NCI-H187 treated with DMSO at 0.1 percent for 48 hours (cell line): ENCODE data around the gene UBR1.
"Not testable (repeated sequence)": the region's sequence is repeated elsewhere in the genome, so short reads cannot be mapped to it uniquely, and the experiment has no call there.

Experiments used
- DNase-seq: peaks from one replicate; lab custom pipeline; 2025; lab: John Stamatoyannopoulos, UW

Gene UBR1

DNA sequence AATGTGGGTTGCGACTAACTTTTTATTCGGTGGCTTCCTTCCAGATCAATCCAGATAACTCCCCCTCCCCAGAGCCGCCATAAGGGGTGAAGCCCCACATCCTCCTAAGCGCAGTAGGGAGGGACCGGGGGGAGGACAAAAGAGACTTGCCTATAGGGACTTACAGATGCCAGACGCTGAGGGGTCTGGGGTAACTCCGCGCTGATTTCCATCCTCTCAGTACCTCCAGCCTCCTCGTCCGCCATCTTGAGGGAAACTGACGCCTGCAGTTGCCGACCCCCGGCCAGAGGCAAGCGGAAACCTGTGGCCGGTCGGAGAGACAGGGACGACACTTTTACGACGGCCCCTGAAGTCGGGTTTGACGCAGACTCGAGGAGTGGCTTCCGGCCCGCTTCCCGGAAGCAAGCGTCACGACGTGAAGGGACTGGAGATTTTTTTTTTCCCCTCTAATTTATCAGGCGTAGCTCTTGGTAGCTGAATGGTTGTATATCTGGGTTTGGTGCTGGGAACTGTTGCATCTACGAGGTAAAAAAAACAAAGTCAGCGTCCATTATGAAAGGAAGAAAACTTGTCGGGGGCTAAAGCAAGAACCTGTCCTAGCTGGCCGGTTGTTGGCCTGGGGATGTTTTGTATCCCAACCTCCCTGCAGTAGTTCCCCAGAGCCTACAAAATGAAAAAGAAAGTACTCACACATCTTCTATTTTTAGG lies at the start of gene UBR1:
TSS of gene UBR1 (minus strand) at position 261 of the 708 bp plus-strand sequence. CDS start at position 245, 16 bp downstream.
- peak; percentile 34 for DNase-seq

DNA sequence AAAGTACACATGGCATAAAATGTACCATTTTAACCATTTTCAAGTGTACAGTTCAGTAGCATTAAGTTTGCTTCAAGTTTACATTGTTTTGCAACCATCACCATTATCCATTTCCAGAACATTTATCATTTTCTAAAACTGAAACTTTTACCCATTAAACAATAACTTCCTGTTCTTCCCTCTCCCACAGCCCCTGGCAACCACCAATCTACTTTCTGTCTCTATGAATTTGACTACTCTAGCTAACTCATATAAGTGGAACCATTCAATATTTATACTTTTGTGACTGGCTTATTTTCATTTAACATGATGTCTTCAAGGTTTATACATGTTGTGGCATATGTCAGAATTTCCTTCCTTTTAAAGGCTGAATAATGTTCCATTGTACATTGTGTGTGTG lies 47.4 kb upstream of the UBR1 start:
- DNase-seq = no peak

DNA sequence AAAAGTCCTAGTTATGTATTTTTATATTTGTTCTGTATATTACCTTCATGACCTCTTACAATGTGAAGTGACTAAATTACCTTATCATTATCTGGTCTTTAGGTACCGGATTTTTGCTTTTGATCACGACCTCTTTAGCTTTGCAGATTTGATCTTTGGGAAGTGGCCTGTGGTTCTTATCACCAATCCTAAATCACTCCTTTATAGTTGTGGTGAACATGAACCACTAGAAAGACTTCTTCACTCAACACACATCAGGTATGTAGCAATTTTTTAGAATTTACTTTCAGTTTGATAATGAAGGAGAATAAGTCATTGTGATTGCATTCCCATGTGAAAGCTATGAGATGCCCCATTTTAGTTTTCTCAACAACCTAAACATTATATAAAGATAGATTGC lies 45.9 kb upstream of the UBR1 start:
- no peak for DNase-seq

GRCh38 chr15:43150191-43150929 lies 44.5 kb upstream of the UBR1 start:
- DNase-seq = no peak

GRCh38 chr15:43146184-43146583 lies 40.3 kb upstream of the UBR1 start:
- no peak for DNase-seq

- no peak for DNase-seq
These were observed 38.7 kb upstream of the UBR1 start for GRCh38 chr15:43144512-43144911.

- DNase-seq = no peak
These were observed 37.5 kb upstream of the UBR1 start for GRCh38 chr15:43143203-43143941.

DNA sequence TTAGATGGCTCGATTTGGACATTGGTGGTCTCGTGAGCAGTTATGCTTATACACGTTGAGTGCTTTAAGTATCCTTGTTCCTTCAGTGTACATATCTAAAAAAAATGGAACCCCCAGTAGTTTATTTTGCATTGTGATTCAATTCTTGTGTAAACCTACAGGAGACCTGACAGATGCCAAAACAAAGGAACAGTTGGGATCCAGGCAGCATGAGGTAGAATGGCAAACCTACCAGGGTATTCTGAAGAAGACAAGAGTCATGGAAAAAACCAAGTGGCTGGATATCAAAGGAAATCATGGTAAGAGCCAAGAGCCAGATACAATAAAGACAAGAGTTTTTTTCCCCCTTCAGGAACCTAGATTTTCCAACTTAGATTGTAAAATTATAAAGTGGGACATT lies 29.5 kb upstream of the UBR1 start:
- no peak for DNase-seq

DNA sequence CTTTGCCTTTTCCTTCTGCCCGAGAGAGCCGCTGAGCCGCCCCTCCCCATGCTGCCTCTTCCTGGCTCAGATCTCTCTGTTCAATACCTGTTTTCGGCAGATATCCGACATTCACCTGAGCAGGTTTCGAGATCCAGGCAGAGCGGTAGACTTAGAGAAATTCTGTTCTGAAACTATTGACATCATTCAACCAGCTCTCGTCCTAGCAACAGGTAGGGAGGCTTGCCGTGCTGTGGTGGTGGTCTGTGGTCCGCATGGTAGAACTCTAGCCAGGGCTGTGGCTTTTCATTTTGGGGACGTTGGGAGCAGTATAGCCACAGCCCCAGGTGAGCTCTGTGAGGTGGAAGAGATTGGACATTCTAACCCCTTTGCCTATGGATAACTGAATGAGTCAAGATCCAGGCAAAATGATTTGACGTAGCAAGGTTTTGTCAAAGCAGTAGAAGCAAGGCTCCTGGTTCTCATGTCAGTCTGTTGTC lies 28.4 kb upstream of the UBR1 start:
- DNase-seq = no peak

DNA sequence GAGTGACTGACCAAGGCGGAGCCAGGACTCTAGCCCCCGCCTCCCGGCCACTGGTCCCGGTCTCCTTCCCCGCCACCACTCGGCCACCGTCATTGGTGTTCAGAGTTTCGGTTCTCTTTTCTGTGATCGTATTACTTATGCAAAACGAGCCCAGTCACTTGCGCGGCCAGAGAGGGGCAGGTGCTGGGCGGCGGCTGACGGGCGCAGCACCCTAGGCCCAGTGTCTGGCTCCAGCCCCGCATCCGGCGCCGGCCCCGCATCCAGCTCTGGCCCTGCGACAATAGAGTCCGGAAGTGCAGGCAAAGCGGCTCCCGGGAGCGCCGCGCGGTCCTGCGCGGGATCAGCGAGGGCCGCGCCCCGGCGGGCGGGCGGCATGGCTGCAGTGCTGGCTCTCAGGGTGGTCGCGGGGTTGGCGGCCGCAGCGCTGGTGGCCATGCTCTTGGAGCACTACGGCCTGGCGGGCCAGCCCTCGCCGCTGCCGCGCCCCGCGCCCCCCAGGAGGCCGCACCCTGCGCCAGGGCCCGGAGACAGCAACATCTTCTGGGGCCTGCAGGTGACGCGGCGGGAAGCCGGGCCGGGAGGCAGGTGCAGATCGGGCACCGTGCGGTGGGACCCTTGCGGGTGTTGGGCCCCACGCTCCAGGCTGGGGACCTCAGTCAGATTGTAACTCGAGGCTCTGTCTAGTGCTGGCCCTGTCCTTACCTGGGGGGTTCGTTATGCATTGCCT lies 27.8 kb upstream of the UBR1 start, which contains the start of gene TMEM62:
TSS of gene TMEM62 (plus strand) at position 157 of the 727 bp plus-strand sequence. CDS start at position 374, 217 bp downstream.
- DNase-seq = no peak

- DNase-seq = no peak
These were observed 27.1 kb upstream of the UBR1 start for GRCh38 chr15:43132830-43133429.

DNA sequence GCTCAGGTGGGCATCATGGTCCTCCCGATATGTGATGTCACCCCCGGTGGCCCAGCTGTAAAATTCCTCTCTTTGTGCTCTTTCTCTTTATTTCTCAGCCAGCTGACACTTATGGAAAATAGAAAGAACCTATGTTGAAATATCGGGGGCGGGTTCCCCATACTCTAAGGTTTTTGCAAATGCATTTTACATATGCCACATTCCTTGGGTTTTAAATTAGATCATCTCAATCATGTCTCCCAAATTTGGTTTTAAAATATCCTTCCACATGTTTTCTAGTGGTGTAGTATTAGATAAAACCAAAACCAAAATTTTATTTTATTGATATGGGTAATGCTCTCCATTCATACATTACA lies 23.1 kb upstream of the UBR1 start:
- no peak for DNase-seq

DNA sequence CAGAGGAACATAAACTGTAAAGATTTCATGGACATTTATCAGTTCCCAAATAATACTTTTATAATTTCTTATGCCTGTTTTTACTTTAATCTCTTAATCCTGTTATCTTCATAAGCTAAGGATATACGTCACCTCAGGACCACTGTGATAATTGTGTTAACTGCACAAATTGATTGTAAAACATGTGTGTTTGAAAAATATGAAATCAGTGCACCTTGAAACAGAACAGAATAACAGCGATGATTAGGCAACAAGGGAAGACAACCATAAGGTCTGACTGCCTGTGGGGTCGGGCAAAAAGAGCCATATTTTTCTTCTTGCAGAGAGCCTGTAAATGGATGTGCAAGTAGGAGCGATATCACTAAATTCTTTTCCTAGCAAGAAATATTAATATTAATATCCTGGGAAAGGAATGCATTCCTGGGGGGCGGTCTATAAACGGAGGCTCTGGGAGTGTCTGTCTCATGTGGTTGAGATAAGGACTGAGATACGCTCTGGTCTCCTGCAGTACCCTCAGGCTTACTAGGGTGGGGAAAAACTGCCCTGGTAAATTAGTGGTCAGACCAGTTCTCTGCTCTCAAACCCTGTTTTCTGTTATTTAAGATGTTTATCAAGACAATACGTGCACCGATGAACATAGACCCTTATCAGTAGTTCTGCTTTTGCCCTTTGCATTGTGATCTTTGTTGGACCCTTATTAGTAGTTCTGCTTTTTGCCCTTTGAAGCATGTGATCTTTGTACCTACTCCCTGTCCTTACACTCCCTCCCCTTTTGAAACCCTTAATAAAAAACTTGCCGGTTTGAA lies 22.5 kb upstream of the UBR1 start:
- not testable (repeated sequence) for DNase-seq

- no peak for DNase-seq
These were observed 21.9 kb upstream of the UBR1 start for GRCh38 chr15:43127752-43128151.

DNA sequence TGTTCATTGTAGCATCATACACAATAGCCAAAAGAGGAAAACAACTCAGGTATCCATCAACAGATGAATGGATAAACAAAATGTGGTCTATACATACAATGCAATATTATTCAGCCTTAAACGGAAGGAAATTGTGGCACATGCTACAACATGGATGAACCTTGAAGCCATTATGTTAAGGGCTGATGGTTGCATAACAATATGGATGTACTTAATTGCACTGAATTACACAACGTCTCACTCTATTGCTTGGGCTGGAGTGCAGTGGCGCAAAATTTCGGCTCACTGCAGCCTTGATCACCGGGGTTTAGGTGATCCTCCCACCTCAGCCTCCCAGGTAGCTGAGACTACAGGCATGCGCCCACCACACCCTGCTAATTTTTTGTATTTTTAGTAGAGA lies 20.5 kb upstream of the UBR1 start:
- no peak for DNase-seq

DNA sequence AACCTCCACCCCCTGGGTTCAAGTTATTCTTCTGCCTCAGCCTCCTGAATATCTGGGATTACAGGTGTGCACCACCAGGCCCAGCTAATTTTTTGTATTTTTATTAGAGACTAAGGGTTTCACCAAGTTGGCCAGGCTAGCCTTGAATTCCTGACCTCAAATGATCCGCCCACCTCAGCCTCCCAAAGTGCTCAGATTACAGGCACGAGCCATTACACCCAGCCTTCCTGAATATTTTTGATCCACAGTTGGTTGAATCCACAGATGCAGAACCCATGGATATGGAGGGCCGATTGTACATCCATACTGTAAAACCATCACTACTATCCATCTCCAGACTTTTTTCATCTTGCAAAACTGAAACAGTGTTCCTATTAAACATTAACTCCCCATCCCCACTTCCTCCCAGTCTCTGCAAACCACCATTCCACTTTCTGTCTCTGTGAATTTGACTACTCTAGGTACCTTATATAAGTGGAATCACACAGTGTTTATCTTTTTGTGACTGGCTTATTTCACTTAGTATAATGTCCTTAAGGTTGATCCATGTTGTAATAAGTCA lies 19.3 kb upstream of the UBR1 start:
- DNase-seq = no peak

DNA sequence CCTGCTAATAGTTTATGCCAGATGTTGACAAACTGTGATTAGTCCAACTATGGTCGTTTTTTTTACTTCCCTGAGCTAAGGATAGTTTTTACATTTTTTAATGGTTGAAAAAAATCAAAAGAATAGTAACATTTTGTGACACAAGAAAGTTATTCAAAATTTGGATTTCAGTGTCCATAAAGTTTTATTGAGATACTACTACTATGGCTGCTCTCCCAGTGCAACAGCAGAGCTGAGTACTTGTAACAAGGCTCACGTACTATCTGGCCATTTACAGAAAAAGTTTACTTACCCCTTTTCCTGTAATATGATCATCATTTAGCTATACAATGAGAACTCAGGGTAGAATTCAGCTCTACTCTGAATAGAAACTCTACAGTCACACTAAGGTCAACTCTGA lies 16.0 kb upstream of the UBR1 start:
- no peak for DNase-seq

DNA sequence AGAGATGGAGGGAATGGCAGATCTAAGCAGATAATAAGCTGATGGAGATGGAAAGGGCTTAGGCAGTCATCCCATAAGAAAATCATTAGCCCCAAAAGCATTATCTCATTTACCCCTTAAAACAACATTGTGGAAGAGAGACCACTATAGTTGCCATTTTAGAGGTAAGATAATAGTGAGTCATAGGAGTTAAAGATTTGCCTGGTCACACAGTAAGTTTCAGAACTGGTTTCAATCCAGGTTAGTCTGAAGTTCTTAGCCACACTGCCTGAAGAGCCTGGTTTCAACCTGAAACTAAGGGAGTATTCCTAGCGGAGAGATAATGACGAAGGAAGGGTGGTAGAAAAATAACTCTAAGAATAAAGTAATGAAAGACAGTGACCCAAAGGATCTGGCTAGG lies 13.0 kb upstream of the UBR1 start:
- DNase-seq = no peak

- DNase-seq = no peak
These were observed 12.4 kb upstream of the UBR1 start for GRCh38 chr15:43118286-43118685.

DNA sequence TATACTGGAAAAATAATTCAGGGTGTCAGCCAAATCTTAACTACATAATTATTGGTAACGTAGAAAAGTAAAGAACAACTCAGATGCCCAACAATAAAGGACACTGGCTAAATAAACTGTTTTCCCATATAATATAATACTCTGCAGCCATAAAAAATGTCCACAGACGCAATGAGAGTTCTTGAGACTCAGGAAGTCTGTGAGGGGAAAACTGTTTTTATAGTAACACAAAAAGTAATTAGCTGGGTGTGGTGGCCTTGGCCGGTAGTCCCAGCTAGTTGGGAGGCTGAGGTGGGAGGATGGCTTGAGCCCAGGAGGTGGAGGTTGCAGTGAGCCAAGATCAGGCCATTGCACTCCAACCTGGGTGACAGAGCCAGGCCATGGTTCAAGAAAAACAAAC lies 5.5 kb upstream of the UBR1 start:
- DNase-seq = no peak

DNA sequence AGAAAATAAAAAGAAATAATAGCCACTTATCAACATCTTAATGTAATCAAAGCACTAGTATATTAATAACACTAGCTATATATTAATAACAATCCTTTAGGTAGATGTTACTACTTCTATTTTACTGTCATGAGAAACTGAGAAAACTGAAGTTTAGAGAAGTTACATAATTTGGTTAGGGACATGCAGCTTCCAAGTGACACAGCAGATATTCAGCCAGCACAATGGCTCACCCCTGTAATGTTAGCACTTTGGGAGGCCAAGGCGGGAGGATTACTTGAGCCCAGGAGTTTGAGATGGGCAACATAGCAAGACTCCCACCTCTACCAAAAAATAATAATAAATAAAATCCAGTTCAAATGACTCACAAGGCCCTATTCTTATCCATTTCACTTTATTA lies 1.9 kb upstream of the UBR1 start:
- no peak for DNase-seq
